ENCODE results near the gene TIGIT.

The TIGIT gene

DNA sequence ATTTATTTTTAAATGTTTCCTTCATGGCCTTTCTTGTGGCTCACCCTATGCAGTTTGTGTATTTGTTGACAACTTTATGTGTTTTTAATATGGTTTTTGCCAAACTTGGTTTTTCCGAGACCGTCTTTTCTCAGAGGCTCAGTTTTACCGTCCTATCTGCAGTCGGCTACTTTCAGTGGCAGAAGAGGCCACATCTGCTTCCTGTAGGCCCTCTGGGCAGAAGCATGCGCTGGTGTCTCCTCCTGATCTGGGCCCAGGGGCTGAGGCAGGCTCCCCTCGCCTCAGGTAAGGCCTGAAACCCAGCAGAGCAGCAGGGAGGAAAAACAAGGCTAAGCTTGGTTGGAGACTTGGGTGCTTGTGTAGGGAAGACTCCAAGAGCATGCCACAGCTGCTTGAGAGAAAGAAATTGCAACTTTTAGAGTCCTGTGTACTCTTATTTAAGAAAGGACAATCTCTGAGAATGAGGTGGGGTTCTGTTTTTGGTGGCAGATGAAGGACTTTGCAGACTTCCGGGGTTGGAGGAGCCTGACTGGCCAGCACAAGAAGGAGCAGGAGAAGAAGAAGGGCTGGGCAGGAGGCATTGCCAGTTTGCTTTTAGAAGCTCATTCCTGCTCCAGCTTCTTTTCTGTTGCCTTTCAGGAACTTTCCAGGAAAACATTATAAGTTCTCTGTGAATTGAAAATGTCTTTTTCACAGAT lies at the start of gene TIGIT:
Gene TIGIT (plus strand): TSS at position 191 of the 698 bp plus-strand sequence. CDS start 34 bp downstream, at position 225.
- no peak within 1 kb of the TSS for H3K4me3 ChIP-seq (ENCODE audit: low read depth, low read length)
- TF ChIP-seq, protein P1, sequence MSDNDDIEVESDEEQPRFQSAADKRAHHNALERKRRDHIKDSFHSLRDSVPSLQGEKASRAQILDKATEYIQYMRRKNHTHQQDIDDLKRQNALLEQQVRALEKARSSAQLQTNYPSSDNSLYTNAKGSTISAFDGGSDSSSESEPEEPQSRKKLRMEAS (IDR thresholded peaks at IDR 0.05; ENCODE audit: low read depth, low read length): no peak
- TF ChIP-seq, protein P2, sequence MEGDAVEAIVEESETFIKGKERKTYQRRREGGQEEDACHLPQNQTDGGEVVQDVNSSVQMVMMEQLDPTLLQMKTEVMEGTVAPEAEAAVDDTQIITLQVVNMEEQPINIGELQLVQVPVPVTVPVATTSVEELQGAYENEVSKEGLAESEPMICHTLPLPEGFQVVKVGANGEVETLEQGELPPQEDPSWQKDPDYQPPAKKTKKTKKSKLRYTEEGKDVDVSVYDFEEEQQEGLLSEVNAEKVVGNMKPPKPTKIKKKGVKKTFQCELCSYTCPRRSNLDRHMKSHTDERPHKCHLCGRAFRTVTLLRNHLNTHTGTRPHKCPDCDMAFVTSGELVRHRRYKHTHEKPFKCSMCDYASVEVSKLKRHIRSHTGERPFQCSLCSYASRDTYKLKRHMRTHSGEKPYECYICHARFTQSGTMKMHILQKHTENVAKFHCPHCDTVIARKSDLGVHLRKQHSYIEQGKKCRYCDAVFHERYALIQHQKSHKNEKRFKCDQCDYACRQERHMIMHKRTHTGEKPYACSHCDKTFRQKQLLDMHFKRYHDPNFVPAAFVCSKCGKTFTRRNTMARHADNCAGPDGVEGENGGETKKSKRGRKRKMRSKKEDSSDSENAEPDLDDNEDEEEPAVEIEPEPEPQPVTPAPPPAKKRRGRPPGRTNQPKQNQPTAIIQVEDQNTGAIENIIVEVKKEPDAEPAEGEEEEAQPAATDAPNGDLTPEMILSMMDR (IDR thresholded peaks at IDR 0.05; ENCODE audit: low read depth, low read length): no peak
- no peak for TF ChIP-seq POLR2A (IDR thresholded peaks at IDR 0.05; ENCODE audit: extremely low read depth, insufficient read length)
- TF ChIP-seq MYC (IDR thresholded peaks at IDR 0.05; ENCODE audit: low read depth, low read length): no peak
- no peak for DNase-seq (ENCODE audit: low read depth)

DNA sequence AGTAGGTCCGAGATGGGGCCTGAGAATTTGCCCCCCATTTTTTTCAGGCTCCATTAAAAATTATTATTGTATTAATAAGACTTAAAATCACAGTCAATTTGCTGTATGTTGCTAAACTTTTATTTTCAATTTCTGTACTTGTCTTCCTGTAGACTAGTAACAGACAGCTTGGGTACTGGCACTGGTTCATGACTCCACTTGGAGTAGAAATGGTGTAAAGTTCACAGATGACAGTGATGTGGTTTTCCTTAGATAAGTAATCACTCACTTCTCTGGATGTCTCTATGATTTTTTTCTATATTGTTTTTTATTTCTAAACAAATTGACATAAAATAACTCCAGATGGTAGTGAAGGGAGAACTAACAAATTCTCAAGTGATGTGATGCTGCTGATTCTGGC lies 40.9 kb upstream of the TIGIT start:
- no peak for DNase-seq (ENCODE audit: low read depth)
- no peak overlapping the region for H3K4me3 ChIP-seq (ENCODE audit: low read depth, low read length)

DNA sequence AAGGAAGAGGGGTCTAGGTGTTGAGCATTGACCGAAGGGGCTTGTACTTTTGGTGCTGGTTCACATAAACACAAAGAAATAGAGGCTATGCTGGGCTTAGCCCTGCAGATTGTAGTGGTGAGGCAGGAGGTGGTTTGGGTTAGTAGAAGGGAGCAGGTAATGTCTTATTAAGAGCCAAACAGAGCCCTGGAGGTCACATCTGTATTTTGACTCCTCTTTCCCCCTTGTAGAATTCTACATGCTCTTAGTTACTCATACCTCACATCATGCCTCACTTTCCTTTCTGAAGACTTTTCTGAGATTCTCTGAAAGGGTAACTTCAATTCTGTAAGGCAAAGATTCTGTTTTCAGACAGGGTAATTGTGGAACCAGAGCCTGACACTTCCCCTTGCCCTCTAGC lies 40.3 kb upstream of the TIGIT start:
- no peak overlapping the region for H3K4me3 ChIP-seq (ENCODE audit: low read depth, low read length)
- TF ChIP-seq POLR2A (IDR thresholded peaks at IDR 0.05; ENCODE audit: extremely low read depth, insufficient read length): no peak
- TF ChIP-seq, protein P1 (IDR thresholded peaks at IDR 0.05; ENCODE audit: low read depth, low read length): no peak
- TF ChIP-seq, protein P2 (IDR thresholded peaks at IDR 0.05; ENCODE audit: low read depth, low read length): no peak
- no peak for TF ChIP-seq MYC (IDR thresholded peaks at IDR 0.05; ENCODE audit: low read depth, low read length)
- no peak for DNase-seq (ENCODE audit: low read depth)

More for the DNA sequence above, 40.9 kb upstream of the TIGIT start:
- TF ChIP-seq, protein P1 (IDR thresholded peaks at IDR 0.05; ENCODE audit: low read depth, low read length): no peak
- TF ChIP-seq, protein P2 (IDR thresholded peaks at IDR 0.05; ENCODE audit: low read depth, low read length): no peak
- TF ChIP-seq POLR2A (IDR thresholded peaks at IDR 0.05; ENCODE audit: extremely low read depth, insufficient read length) (no peak), MYC (IDR thresholded peaks at IDR 0.05; ENCODE audit: low read depth, low read length) (no peak)

DNA sequence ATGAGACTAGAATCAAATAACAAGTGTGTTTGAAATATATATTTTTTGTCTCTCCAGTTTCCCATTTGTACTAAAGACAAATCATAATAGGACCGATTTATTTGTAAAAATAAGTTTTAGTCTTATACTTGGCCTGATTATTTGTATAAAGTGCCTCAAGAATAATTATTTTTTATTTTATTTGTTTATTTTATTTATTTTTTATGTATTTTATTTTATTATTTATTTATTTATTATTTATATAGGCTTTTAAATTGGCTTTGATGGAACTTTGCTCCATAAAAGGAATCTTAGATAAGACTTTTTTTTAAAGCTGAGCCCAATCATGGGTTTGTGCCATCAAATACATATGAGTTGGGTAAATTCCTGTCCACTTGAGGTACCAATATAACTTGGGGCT lies 34.3 kb upstream of the TIGIT start:
- TF ChIP-seq, protein P1 (IDR thresholded peaks at IDR 0.05; ENCODE audit: low read depth, low read length): no peak
- TF ChIP-seq, protein P2 (IDR thresholded peaks at IDR 0.05; ENCODE audit: low read depth, low read length): no peak
- TF ChIP-seq MYC (IDR thresholded peaks at IDR 0.05; ENCODE audit: low read depth, low read length) (no peak), POLR2A (IDR thresholded peaks at IDR 0.05; ENCODE audit: extremely low read depth, insufficient read length) (no peak)
- no peak overlapping the region for H3K4me3 ChIP-seq (ENCODE audit: low read depth, low read length)
- DNase-seq (ENCODE audit: low read depth): no peak

DNA sequence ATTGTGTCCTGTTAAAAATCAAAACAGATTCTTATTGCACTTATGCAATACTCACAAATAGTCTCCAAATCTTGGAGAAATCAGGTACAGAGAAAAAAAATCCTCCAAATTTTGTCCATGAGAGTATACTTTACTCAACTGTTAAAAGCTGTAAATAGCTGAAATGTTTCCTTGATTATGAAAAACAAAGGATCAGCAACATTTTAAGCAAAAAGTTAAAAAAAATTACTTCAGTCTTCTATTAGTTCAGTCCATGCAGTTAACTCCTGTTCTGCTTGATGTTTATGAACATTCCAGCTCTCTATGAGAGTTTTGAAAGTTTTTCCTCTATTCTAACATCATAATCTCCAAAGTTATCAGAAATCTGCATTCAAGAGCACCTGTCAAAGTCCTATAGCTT lies 33.7 kb upstream of the TIGIT start:
- DNase-seq (ENCODE audit: low read depth): no peak
- H3K4me3 ChIP-seq (ENCODE audit: low read depth, low read length): no peak overlapping the region
- TF ChIP-seq, protein P1 (IDR thresholded peaks at IDR 0.05; ENCODE audit: low read depth, low read length): no peak
- no peak for TF ChIP-seq POLR2A (IDR thresholded peaks at IDR 0.05; ENCODE audit: extremely low read depth, insufficient read length)
- TF ChIP-seq MYC (IDR thresholded peaks at IDR 0.05; ENCODE audit: low read depth, low read length): no peak
- TF ChIP-seq, protein P2 (IDR thresholded peaks at IDR 0.05; ENCODE audit: low read depth, low read length): no peak
